IPS DF 6.9 (cell line): ENCODE measurements around the gene S100A14.
"Not testable (repeated sequence)": the region's sequence is repeated elsewhere in the genome, so short reads cannot be mapped to it uniquely, and the experiment has no call there.

Experiments used
- DNase-seq: peaks from one replicate; pipeline ENCODE4 v3.0.0-alpha.2; 2013; ENCODE audit warnings: low read depth, low spot score
- H3K27ac ChIP-seq: one replicate; pipeline ENCODE4 v1.5.1; 2013; ENCODE audit warnings: low read length, control low read depth
- H3K27me3 ChIP-seq: 2 replicates; pipeline ENCODE4 v1.6.1; 2013; ENCODE audit warnings: mild to moderate bottlenecking, low read length; ENCODE audit not compliant: control insufficient read depth, insufficient read depth
- H3K36me3 ChIP-seq: 2 replicates; pipeline ENCODE4 v1.6.1; 2013; ENCODE audit warnings: low read length; ENCODE audit not compliant: control insufficient read depth, insufficient read depth
- H3K4me1 ChIP-seq: 2 replicates; pipeline ENCODE4 v1.6.1; 2013; ENCODE audit warnings: low read length; ENCODE audit not compliant: control insufficient read depth, insufficient read depth
- H3K4me3 ChIP-seq: 2 replicates; pipeline ENCODE4 v1.5.1; 2013; ENCODE audit warnings: mild to moderate bottlenecking, low read length
- H3K9me3 ChIP-seq: 2 replicates; pipeline ENCODE4 v1.6.1; 2013; ENCODE audit warnings: low read length, inconsistent platforms; ENCODE audit not compliant: control insufficient read depth, insufficient read depth
- WGBS: extraction: QIAGEN DNeasy Blood & Tissue Kit; methylation state at CpG from one replicate; pipeline ENCODE4 v1.1.7; 2013; ENCODE audit warnings: mixed read lengths, missing lambda C conversion rate; ENCODE audit not compliant: insufficient read length, insufficient coverage; 5-methylcytosine and 5-hydroxymethylcytosine counted together

Gene S100A14

DNA sequence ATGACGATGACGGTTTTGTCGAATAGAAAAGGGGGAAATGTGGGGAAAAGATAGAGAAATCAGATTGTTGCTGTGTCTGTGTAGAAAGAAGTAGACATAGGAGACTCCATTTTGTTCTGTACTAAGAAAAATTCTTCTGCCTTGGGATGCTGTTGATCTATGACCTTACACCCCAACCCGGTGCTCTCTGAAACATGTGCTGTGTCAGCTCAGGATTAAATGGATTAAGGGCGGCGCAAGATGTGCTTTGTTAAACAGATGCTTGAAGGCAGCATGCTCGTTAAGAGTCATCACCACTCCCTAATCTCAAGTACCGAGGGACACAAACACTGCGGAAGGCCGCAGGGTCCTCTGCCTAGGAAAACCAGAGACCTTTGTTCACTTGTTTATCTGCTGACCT is 40.6 kb downstream of the S100A14 start:
- DNase-seq, H3K9me3 ChIP-seq, H3K4me1 ChIP-seq, H3K27me3 ChIP-seq, H3K36me3 ChIP-seq, H3K27ac ChIP-seq, H3K4me3 ChIP-seq: not testable (repeated sequence)
- no CpG with 5 or more reads among the region's 10 CpGs for WGBS

DNA sequence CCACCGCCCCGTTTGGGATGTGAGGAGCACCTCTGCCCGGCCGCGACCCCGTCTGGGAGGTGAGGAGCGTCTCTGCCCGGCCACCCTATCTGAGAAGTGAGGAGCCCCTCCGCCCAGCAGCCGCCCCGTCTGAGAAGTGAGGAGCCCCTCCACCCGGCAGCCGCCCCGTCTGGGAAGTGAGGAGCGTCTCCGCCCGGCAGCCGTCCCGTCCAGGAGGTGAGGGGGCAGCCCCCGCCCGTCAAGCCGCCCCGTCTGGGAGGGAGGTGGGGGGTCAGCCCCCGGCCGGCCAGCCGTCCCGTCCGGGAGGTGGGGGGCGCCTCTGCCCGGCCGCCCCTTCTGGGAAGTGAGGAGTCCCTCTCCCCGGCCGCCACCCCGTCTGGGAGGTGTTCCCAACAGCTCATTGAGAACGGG is 41.0 kb downstream of the S100A14 start:
- H3K36me3 ChIP-seq, H3K9me3 ChIP-seq, H3K4me1 ChIP-seq, DNase-seq, H3K27me3 ChIP-seq, H3K27ac ChIP-seq, H3K4me3 ChIP-seq: not testable (repeated sequence)
- no CpG with 5 or more reads among the region's 35 CpGs for WGBS

GRCh38 chr1:153573351-153573750 is 42.8 kb downstream of the S100A14 start:
- WGBS: no CpG with 5 or more reads among the region's 3 CpGs
- Histone ChIP-seq H3K4me3 (no peak overlapping the region), H3K9me3 (no peaks in the 10 kb centered on the region), H3K4me1 (no peaks in the 10 kb centered on the region; the same call in 1 of the 2 replicates), H3K27ac (no peak overlapping the region), H3K36me3 (no peaks in the 10 kb centered on the region), H3K27me3 (no peaks in the 10 kb centered on the region)
- DNase-seq: no peak

GRCh38 chr1:153572569-153573015 is 43.5 kb downstream of the S100A14 start:
- Histone ChIP-seq H3K27me3 (no peaks in the 10 kb centered on the region), H3K36me3 (no peaks in the 10 kb centered on the region), H3K4me1 (peaks cover 7% of the 10 kb centered on the region), H3K9me3 (no peaks in the 10 kb centered on the region), H3K27ac (no peak overlapping the region), H3K4me3 (no peak overlapping the region)
- DNase-seq: no peak
- WGBS: no CpG with 5 or more reads among the region's 3 CpGs

GRCh38 chr1:153571706-153572105 is 44.4 kb downstream of the S100A14 start:
- Histone ChIP-seq H3K4me1 (peaks cover 8% of the 10 kb centered on the region), H3K27me3 (no peaks in the 10 kb centered on the region), H3K9me3 (no peaks in the 10 kb centered on the region), H3K27ac (no peak overlapping the region), H3K36me3 (no peaks in the 10 kb centered on the region), H3K4me3 (no peak overlapping the region)
- no CpG with 5 or more reads among the region's 7 CpGs for WGBS
- no peak for DNase-seq

GRCh38 chr1:153570874-153571273 is 45.3 kb downstream of the S100A14 start:
- Histone ChIP-seq H3K27ac (no peak overlapping the region), H3K36me3 (no peaks in the 10 kb centered on the region), H3K27me3 (no peaks in the 10 kb centered on the region), H3K4me1 (peaks cover 12% of the 10 kb centered on the region), H3K4me3 (no peak overlapping the region), H3K9me3 (no peaks in the 10 kb centered on the region)
- no CpG with 5 or more reads among the region's 5 CpGs for WGBS
- no peak for DNase-seq

GRCh38 chr1:153569465-153569864 is 46.7 kb downstream of the S100A14 start:
- Histone ChIP-seq H3K9me3 (no peaks in the 10 kb centered on the region), H3K4me1 (peaks cover 17% of the 10 kb centered on the region), H3K27me3 (no peaks in the 10 kb centered on the region), H3K36me3 (no peaks in the 10 kb centered on the region), H3K27ac (no peak overlapping the region), H3K4me3 (no peak overlapping the region)
- no peak for DNase-seq
- WGBS: no CpG with 5 or more reads among the region's 8 CpGs

- Histone ChIP-seq H3K4me1 (peaks cover 17% of the 10 kb centered on the region), H3K4me3 (no peak overlapping the region)
Measured at GRCh38 chr1:153568367-153569099, 47.6 kb downstream of the S100A14 start.

GRCh38 chr1:153567621-153568366 is 48.3 kb downstream of the S100A14 start:
- no peak overlapping the region for H3K27ac ChIP-seq
- H3K4me1 ChIP-seq: peaks cover 17% of the 10 kb centered on the region
- H3K4me3 ChIP-seq: no peak overlapping the region
- no CpG with 5 or more reads among the region's 22 CpGs for WGBS
- no peaks in the 10 kb centered on the region for H3K36me3 ChIP-seq
- no peaks in the 10 kb centered on the region for H3K27me3 ChIP-seq
- DNase-seq: no peak
- no peaks in the 10 kb centered on the region for H3K9me3 ChIP-seq

More at GRCh38 chr1:153568367-153569099, 47.6 kb downstream of the S100A14 start:
- H3K36me3 ChIP-seq: no peaks in the 10 kb centered on the region
- DNase-seq: peak; percentile 87
- H3K27ac ChIP-seq: no peak overlapping the region
- H3K27me3 ChIP-seq: no peaks in the 10 kb centered on the region
- no CpG with 5 or more reads among the region's 25 CpGs for WGBS
- H3K9me3 ChIP-seq: no peaks in the 10 kb centered on the region

DNA sequence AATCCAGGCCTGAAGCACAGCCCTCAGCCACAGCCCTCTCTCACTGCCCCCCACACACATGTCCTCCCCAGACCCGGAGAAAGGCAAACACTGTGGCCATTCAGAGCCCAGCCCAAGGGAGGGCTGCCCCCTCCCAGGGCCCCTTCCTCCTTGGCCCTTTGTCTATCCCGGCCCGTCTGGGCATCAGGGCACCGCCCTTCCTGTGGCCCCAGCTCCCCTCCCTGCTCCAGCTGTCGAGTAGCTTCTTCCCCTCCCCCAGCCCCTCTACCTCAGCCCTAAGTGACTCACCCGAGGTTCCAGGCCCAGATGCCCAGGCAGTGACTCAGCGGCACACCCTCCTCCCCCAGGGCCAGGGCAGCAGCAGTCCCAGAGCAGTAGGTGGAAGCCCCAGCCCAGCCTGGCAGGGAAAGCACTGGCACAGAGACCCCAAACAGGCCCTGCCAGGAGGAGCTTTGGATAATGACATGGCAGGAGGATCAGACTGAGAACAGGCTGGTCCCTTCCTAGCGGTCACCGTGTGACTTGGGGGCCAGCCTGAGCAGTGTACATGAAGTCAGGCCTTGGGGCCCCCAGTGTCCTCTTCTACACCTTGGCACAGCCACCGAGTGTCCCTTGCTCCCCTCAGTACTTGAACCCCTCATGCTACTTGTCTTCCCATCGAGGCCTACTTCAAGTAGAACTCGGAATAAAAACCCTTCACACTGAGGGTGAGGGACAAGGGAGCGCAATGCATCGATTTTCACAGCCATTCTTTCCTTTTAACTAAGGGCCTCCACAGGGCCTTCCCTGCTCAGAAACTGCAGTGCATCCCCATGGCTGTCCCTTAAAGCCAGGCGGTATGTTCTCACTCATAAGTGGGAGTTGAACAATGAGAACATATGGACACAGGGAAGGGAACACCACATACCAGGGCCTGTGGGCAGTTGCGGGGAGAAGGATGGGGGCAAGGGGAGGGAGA is 49.4 kb downstream of the S100A14 start:
- Histone ChIP-seq H3K4me3 (no peak overlapping the region), H3K27me3 (no peaks in the 10 kb centered on the region), H3K4me1 (peaks cover 17% of the 10 kb centered on the region), H3K36me3 (no peaks in the 10 kb centered on the region), H3K9me3 (no peaks in the 10 kb centered on the region), H3K27ac (no peak overlapping the region)
- DNase-seq: peak; percentile 74
- no CpG with 5 or more reads among the region's 16 CpGs for WGBS
